GM18511 (cell line): Measurements from ENCODE around the gene HRH1.
"Not testable (repeated sequence)": the region's sequence is repeated elsewhere in the genome, so short reads cannot be mapped to it uniquely, and the experiment has no call there.

Experiments
- ATAC-seq: cut with Tn5 transposase; IDR thresholded peaks from one replicate; pipeline ENCODE4 v1.9.1; 2021; ENCODE audit warnings: mild to moderate bottlenecking, moderate library complexity; ENCODE audit not compliant: unreplicated experiment

The HRH1 gene

DNA sequence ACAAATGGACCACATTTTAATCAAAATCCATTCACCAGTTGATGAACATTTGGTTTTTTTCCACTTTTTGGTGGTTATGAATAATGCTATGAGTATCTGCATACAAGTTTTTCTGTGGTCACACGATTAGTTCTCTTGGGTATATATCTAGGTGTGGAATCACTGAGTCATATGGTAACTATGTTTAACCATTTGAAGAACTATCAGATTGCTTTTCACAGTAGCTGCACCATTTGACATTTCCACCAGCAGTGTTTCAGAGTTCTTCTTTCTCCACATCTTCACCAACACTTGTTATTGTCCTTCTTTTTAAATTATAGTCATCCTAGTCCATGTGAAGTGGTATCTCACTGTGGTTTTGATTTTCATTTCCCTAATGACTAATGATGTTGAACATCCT is 84.6 kb downstream of the HRH1 start:
- ATAC-seq = no peak

DNA sequence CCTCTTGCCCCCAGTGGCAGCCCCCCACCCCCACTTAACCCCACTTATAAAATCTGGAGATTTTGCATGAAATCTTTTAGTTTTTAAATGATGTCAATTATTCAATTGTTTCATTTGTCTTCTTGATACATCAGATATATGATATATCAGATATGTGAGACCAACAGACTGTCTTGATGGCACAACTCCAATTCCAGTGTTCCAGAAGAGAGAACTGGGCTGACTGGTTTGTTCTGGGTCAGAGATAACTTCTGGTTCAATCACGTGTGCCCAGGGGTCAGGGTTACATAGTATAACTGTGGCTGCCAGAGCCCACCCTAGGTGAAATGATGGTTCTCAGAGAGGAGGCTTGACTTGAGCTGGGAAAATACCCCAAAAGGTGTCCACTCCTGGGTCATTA is 85.5 kb downstream of the HRH1 start:
- no peak for ATAC-seq

GRCh38 chr3:11240496-11240895 is 86.2 kb downstream of the HRH1 start:
- no peak for ATAC-seq

DNA sequence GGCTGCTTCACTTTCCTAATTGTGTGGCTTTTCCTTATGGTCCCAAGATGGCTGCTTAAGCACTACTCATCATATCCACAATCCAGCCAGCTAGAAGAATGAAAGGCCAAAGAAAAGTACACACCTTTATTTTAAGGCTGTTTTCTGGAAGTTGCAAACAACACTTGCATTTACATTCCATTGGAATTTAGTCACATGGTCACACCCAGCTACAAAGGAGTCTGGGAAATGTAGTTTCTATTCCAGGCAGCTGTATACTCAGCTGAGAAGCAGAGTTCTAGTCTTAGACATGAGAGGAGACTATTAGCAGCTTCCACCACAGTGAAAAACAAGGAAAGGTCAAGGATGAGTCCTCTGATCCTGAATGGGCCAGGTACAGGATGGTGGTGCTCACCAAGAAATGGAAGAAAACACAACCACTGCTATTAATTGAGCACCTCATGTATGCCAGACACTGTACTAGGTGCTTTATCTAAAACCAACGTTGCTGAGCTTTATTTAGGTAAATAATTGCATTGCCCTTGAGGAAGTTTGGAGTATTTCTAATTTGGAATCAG is 89.9 kb downstream of the HRH1 start:
- no peak for ATAC-seq

DNA sequence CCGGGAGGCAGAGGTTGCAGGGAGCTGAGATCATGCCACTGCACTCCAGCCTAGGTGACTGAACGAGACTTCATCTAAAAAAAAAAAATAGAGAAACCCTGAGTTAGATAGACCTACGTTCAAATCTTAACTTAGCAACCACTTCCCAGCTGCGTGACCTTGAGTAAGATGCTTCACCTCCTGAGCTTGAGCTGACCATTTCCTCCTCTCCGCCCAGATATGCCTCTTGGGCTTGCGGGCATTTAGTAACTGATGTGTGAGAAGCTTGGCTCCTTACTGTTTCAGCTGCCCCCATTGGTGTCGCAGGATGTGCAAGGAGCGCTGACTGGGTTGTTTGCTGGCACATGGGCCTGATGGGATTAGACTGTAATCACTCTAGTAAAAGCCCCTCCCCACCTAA is 91.0 kb downstream of the HRH1 start:
- no peak for ATAC-seq

DNA sequence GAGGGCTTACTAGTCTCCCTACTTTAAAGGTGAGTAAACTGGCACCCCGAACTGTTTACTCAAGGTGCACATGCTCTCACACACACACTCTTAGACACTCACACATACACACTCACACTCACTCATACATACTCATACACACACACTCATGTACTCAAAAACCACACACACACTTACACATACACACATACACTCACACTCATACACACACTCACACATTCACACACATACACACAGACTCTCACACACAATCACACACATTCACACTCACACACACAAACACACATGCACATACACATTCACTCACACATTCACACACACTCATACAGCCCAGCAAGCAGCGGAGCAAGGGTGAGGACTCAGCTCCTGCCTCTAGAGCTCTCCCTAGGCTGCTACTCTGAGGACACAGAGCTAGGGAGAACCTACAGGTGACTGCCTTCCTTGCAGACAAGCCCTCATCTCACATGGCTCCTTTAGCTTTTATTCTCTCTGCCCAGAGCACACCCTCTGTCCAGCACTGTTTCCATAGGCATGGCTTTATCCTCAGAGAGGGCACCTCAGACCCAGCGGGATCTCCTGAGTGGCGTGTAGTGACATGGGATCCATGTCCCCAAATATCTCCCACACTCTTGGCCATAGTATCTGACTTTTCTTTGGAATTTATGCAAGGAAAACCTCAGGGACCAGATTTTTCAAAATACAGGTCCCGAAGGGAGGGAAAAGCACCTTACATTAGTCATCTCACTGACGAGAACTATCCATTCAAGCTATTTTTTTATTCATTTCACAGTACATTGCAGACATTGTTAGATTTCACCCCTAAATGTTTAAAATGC is 91.8 kb downstream of the HRH1 start:
- no peak for ATAC-seq

GRCh38 chr3:11246663-11246970 is 92.3 kb downstream of the HRH1 start:
- no peak for ATAC-seq

- ATAC-seq = no peak
Measured at GRCh38 chr3:11247362-11247761, 93.1 kb downstream of the HRH1 start.

GRCh38 chr3:11248596-11248995 is 94.3 kb downstream of the HRH1 start:
- no peak for ATAC-seq

- ATAC-seq = no peak
Measured at GRCh38 chr3:11250902-11251806, 96.9 kb downstream of the HRH1 start.

DNA sequence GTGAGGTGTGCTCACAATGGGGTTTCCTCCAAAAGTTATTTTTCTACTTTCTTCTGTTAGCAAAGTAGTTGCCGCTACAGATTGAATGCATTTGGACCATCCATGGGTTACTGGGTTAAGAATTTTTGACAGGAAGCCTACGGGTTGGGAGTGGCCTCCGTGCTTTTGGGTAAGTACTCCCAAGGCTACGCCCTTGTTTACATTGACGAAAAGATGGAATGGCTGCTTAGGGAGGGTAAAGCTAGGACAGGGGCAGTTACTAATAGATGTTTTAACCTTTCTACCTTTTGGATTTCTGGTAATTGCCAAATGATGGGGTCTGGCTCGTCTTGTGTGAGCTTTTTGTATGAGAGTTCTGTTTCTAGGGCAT is 97.5 kb downstream of the HRH1 start:
- no peak for ATAC-seq

DNA sequence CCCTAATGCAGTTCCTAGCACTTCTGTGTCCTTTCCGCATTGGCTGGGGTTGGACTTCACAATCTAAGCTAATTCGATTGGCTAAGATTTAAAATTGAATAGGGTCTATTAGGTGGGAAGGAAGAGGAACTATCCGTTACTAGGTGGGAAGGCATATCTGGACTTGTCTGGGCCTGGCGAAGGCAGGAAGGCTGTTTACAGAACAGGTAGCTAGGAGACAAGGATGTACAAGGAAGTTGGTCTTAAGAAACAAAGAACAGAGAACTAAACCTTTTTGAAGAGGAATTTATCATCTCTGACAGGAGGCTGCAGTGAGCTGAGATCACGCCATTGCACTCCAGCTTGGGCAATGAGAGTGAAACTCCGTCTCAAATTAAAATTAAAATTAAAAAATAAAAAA is 100.6 kb downstream of the HRH1 start:
- no peak for ATAC-seq

- ATAC-seq = not testable (repeated sequence)
Measured at GRCh38 chr3:11255537-11255936, 101.2 kb downstream of the HRH1 start.

GRCh38 chr3:11258958-11259357 is 104.7 kb downstream of the HRH1 start:
- no peak for ATAC-seq

DNA sequence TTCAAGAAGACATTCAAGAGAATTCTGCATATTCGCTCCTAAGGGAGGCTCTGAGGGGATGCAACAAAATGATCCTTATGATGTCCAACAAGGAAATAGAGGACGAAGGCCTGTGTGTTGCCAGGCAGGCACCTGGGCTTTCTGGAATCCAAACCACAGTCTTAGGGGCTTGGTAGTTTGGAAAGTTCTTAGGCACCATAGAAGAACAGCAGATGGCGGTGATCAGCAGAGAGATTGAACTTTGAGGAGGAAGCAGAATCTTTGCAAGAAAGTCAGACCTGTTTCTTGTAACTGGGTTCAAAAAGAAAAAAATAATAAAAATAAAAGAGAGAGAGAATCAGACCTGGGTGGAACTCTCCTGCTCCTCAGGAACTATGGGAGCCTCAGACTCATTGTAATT is 106.2 kb downstream of the HRH1 start:
- ATAC-seq = no peak

DNA sequence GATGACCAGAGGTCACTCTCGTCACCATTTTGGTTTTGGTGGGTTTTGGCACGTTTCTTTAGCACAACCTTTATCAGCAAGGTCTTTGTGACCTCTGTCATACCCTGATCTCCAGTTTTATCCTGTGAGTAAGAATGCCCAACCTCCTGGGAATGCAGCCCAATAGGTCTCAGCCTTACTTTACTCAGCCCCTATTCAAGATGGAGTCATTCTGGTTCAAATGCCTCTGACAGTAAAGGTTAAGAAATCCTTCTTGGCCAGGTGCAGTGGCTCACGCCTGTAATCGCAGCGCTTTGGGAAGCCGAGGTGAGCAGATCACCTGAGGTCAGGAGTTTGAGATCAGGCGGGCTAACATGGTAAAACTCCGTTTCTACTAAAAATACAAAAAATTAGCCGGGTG is 114.7 kb downstream of the HRH1 start:
- no peak for ATAC-seq

GRCh38 chr3:11271986-11272904 is 118.0 kb downstream of the HRH1 start, which contains the start of gene ATG7:
TSS of gene ATG7 (plus strand) at chr3:11272397. CDS start at chr3:11298696, 26,299 bp downstream.
- ATAC-seq = peak; percentile 98

DNA sequence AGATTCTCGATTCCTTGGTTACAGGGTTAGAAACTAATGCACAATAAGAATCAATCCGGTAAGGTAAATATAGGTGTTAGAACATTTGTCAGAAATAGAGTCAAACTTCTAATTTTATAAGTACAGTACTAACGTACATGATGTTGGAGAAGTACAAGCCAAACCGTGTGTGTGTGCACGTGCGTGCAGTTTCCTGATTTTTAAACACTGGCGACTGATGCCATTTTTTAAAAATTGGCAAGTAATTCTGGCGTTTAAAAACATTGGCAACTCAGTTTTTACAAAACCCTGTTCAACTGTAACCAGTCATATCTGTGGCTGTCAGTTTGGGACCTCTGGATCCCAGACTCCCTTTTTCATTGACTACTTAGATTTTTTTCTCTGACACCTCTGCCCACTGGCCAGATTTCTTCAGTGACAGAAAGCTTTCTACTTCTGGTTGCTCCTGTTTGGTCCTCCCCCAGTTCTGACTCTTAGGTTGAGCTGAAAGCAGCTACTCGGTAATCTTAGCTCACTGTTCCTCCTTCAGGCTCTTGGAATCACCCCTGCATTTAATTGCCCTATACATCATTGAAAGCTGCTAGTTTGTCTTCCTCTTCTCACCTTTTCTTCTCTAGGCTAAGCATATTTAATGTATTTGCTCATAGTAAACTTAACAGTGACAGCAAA is 118.7 kb downstream of the HRH1 start:
- ATAC-seq = no peak

DNA sequence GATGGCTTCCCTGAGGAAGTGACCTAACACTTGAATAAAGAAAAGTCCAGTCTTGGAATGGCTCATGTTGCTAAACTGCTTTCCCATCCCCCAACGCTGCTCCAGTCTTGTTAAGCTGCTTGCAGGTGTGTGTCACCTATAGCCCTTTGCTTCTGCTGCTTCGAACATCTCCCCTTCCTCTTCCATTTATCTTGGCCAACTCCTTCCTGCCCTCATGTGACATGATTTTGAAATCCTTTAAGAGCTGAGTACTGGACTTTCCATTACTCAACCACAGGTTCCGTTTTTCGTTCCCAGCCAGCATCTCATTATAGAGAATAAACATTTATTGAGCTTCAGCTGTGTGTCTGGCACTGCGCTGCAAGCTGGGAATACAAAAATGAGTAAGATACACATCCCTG is 119.6 kb downstream of the HRH1 start:
- ATAC-seq = no peak

DNA sequence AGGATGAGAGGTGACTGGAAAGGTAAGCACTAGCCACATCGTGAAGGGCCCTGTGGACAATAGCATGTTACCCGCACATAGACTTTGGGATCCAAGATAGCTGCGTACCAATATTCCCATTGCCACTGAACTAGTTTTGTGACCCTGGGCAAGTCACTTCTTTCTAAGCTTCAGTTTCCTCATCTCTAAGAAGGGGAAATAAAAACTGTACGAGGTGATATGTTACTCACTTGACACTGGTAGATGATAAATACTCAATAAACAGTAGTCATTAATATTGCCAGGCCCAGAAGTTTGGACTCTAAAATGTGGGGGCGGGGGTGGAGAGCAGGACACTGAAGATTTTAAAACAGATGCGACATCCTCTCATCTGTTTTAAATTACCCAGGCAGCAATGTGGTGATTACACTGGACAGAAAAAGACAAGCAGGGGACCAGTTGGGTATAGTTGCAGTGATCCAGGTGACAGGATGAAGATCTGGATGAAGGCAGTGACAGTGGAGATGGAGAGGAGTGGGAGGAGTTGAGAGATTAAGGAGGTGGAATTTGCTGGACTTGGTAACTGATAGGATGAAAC is 120.4 kb downstream of the HRH1 start:
- ATAC-seq = no peak
